GM20431 (cell line): ENCODE results near the gene ERVH48-1.
"Not testable (repeated sequence)": the region's sequence is repeated elsewhere in the genome, so short reads cannot be mapped to it uniquely, and the experiment has no call there.

Source experiments
- in situ Hi-C: fragments of 300-500 bp; cut with MseI, MboI; formaldehyde crosslinking; loops from one replicate; pipeline ENCODE4 v1.15.0; 2020; ENCODE audit warnings: low sequenced_read_pairs; ENCODE audit not compliant: unreplicated experiment

The ERVH48-1 gene

GRCh38 chr21:42939582-42940413 lies 14.4 kb upstream of the ERVH48-1 start:
- in situ Hi-C loops, result no loop called here

- in situ Hi-C loops, result not testable (repeated sequence)
These were observed 13.2 kb upstream of the ERVH48-1 start for GRCh38 chr21:42938606-42938995.

- in situ Hi-C loops, result no loop called here
These were observed 12.7 kb upstream of the ERVH48-1 start for GRCh38 chr21:42937960-42938605.

GRCh38 chr21:42937034-42937940 lies 11.9 kb upstream of the ERVH48-1 start:
- in situ Hi-C loops, result not testable (repeated sequence)

GRCh38 chr21:42936360-42936759 lies 10.9 kb upstream of the ERVH48-1 start:
- in situ Hi-C loops, result not testable (repeated sequence)

- in situ Hi-C loops, result not testable (repeated sequence)
These were observed 8.5 kb upstream of the ERVH48-1 start for GRCh38 chr21:42933973-42934372.

GRCh38 chr21:42933137-42933970 lies 7.9 kb upstream of the ERVH48-1 start:
- in situ Hi-C loops, result not testable (repeated sequence)

GRCh38 chr21:42932378-42933136 lies 7.1 kb upstream of the ERVH48-1 start:
- in situ Hi-C loops, result not testable (repeated sequence)

- in situ Hi-C loops, result no loop called here
These were observed 6.3 kb upstream of the ERVH48-1 start for GRCh38 chr21:42931560-42932235.

GRCh38 chr21:42929969-42930368 lies 4.5 kb upstream of the ERVH48-1 start:
- in situ Hi-C loops, result no loop called here

- in situ Hi-C loops, result not testable (repeated sequence)
These were observed 2.2 kb upstream of the ERVH48-1 start for GRCh38 chr21:42927474-42928200.

GRCh38 chr21:42924433-42924751 lies 1.0 kb downstream of the ERVH48-1 start:
- in situ Hi-C loops, result no loop called here

GRCh38 chr21:42923553-42924432 lies 1.6 kb downstream of the ERVH48-1 start:
- in situ Hi-C loops, result no loop called here

GRCh38 chr21:42922918-42923317 lies 2.5 kb downstream of the ERVH48-1 start:
- in situ Hi-C loops, result no loop called here

GRCh38 chr21:42921927-42922326 lies 3.5 kb downstream of the ERVH48-1 start:
- in situ Hi-C loops, result no loop called here

GRCh38 chr21:42918291-42918690 lies 7.1 kb downstream of the ERVH48-1 start:
- in situ Hi-C loops, result no loop called here

- in situ Hi-C loops, result no loop called here
These were observed 12.0 kb downstream of the ERVH48-1 start for GRCh38 chr21:42913476-42913875.
